H1 (cell line): ENCODE data around the gene GNAO1. TPM values are rescaled to one million over a fixed set of nuclear protein-coding genes. Genes with fewer than 3 reads are reported as not detected.
A peak's percentile ranks its signal among the peaks of the same experiment; 100 is the strongest.

ENCODE experiments used
- CTCF ChIA-PET: fragments of 300-600 bp; sonication (Branson Sonifier 250); formaldehyde crosslinking; loops from one replicate; lab custom pipeline; 2021; ENCODE audit not compliant: partially characterized antibody; lab: Charles Lee
- POLR2A ChIA-PET: fragments of 300-600 bp; sonication (Branson Sonifier 250); formaldehyde crosslinking; loops from one replicate; lab custom pipeline; 2021; ENCODE audit warnings: inconsistent platforms; ENCODE audit not compliant: partially characterized antibody; lab: Charles Lee
- DNase-seq, 2 experiments: peaks; one replicate each; pipeline versions ENCODE4 v3.0.0 to v3.0.0-alpha.2; 2010 to 2022; ENCODE audit warnings: low spot score in 2 of 2, low read depth in 1 of 2, mixed read lengths in 1 of 2
- FAIRE-seq: peaks from 2 replicates; lab custom pipeline; 2011; peaks lifted over from hg19 to GRCh38; lab: Jason Lieb, UNC
- H2AFZ ChIP-seq: 2 replicates; pipeline ENCODE4 v1.8.1; 2012; ENCODE audit warnings: low read length, inconsistent platforms
- H2AK5ac ChIP-seq: 2 replicates; pipeline ENCODE4 v1.6.1; 2013; ENCODE audit warnings: low read depth, low read length
- H2BK120ac ChIP-seq: replicated peaks from 2 replicates; pipeline ENCODE3; 2013; ENCODE audit warnings: low read depth, low read length, inconsistent platforms
- H2BK12ac ChIP-seq: 2 replicates; pipeline ENCODE4 v1.6.1; 2013; ENCODE audit warnings: low read depth, low read length
- H2BK15ac ChIP-seq: 2 replicates; pipeline ENCODE4 v1.6.1; 2013; ENCODE audit warnings: low read length
- H2BK20ac ChIP-seq: 2 replicates; pipeline ENCODE4 v1.6.1; 2013; ENCODE audit warnings: low read length
- H2BK5ac ChIP-seq: 2 replicates; pipeline ENCODE4 v1.6.1; 2013; ENCODE audit warnings: low read depth, low read length
- H3K14ac ChIP-seq: 2 replicates; pipeline ENCODE4 v1.6.1; 2013; ENCODE audit warnings: inconsistent platforms; ENCODE audit not compliant: insufficient read length
- H3K18ac ChIP-seq: 2 replicates; pipeline ENCODE4 v1.6.1; 2013; ENCODE audit warnings: low read length; ENCODE audit errors: extremely low read depth
- H3K23ac ChIP-seq: 2 replicates; pipeline ENCODE4 v1.6.1; 2013; ENCODE audit warnings: inconsistent platforms; ENCODE audit not compliant: insufficient read length
- H3K23me2 ChIP-seq: 2 replicates; pipeline ENCODE4 v1.6.1; 2013; ENCODE audit warnings: low read depth, low read length
- H3K27ac ChIP-seq: 2 replicates; pipeline ENCODE4 v1.6.1; 2011; ENCODE audit warnings: low read depth, low read length, inconsistent platforms
- H3K27me3 ChIP-seq, 4 experiments: replicated peaks in 1 of 4; 1 replicate in 1 of 4; 2 replicates in 3 of 4; pipeline versions ENCODE4 v1.6.1 to v1.8.1; 2011 to 2013; ENCODE audit warnings: low read length in 3 of 4, mild to moderate bottlenecking in 3 of 4, inconsistent platforms in 2 of 4, mixed read lengths in 2 of 4, moderate library complexity in 1 of 4; ENCODE audit not compliant: control insufficient read depth in 3 of 4, insufficient read depth in 3 of 4; ENCODE audit errors: extremely low read depth in 1 of 4
- H3K36me3 ChIP-seq, 4 experiments: 2 replicates each; pipeline versions ENCODE4 v1.6.1 to v1.8.1; 2011 to 2013; ENCODE audit warnings: mild to moderate bottlenecking in 4 of 4, low read length in 3 of 4, moderate library complexity in 2 of 4, control low read depth in 1 of 4, inconsistent platforms in 1 of 4; ENCODE audit not compliant: insufficient read depth in 4 of 4, control insufficient read depth in 2 of 4
- H3K4ac ChIP-seq: replicated peaks from 2 replicates; pipeline ENCODE3; 2013; ENCODE audit warnings: low read length, low read depth, mixed read lengths, inconsistent platforms; ENCODE audit not compliant: insufficient read length
- H3K4me1 ChIP-seq, 4 experiments: replicated peaks in 1 of 4; 1 replicate in 1 of 4; 2 replicates in 3 of 4; pipeline versions ENCODE4 v1.6.1 to v1.8.1; 2011 to 2013; ENCODE audit warnings: low read length in 3 of 4, inconsistent platforms in 2 of 4, mixed read lengths in 1 of 4; ENCODE audit not compliant: insufficient read depth in 4 of 4, control insufficient read depth in 3 of 4
- H3K4me2 ChIP-seq, 2 experiments: 2 replicates each; pipeline versions ENCODE4 v1.6.1 to v1.8.1; 2011 to 2013; ENCODE audit warnings: low read depth in 2 of 2, low read length in 2 of 2, control low read depth in 1 of 2, inconsistent platforms in 1 of 2, mild to moderate bottlenecking in 1 of 2; ENCODE audit not compliant: insufficient read depth in 1 of 2
- H3K4me3 ChIP-seq, 4 experiments: fragments of 200-600, 300-600 bp in 1 of 4; sonication (generic), shearing (Covaris generic), sonication (Bioruptor Twin) in 1 of 4; 2 replicates each; pipeline versions ENCODE4 v1.5.1 to v1.8.1; 2011 to 2016; ENCODE audit warnings: low read length in 4 of 4, low read depth in 3 of 4, control low read depth in 2 of 4, inconsistent platforms in 2 of 4, mild to moderate bottlenecking in 2 of 4, mixed read lengths in 1 of 4, moderate library complexity in 1 of 4; ENCODE audit not compliant: insufficient read depth in 2 of 4; ENCODE audit errors: extremely low read depth in 1 of 4
- H3K56ac ChIP-seq: replicated peaks from 2 replicates; pipeline ENCODE3; 2013; ENCODE audit warnings: low read depth, mild to moderate bottlenecking, mixed read lengths, low read length, inconsistent platforms; ENCODE audit not compliant: insufficient read length
- H3K79me1 ChIP-seq: 2 replicates; pipeline ENCODE4 v1.6.1; 2013; ENCODE audit warnings: low read depth, low read length, control low read depth
- H3K79me2 ChIP-seq, 2 experiments: 2 replicates each; pipeline versions ENCODE4 v1.6.1 to v1.8.1; 2012 to 2013; ENCODE audit warnings: low read length in 2 of 2, mild to moderate bottlenecking in 2 of 2, inconsistent platforms in 1 of 2; ENCODE audit not compliant: insufficient read depth in 2 of 2, control insufficient read depth in 1 of 2
- H3K9ac ChIP-seq, 4 experiments: replicated peaks in 1 of 4; 1 replicate in 1 of 4; 2 replicates in 3 of 4; pipeline versions ENCODE4 v1.6.1 to v1.8.1; 2011 to 2013; ENCODE audit warnings: low read depth in 3 of 4, low read length in 3 of 4, control low read depth in 2 of 4, mild to moderate bottlenecking in 2 of 4, moderate library complexity in 2 of 4, inconsistent platforms in 1 of 4; ENCODE audit errors: extremely low read depth in 1 of 4
- H3K9me3 ChIP-seq, 2 experiments: 2 replicates each; pipeline versions ENCODE4 v1.6.1 to v1.8.1; 2012 to 2013; ENCODE audit warnings: mild to moderate bottlenecking in 2 of 2, moderate library complexity in 2 of 2, control low read depth in 1 of 2, inconsistent platforms in 1 of 2, low read depth in 1 of 2, low read length in 1 of 2, mixed read lengths in 1 of 2; ENCODE audit not compliant: insufficient read depth in 2 of 2
- H4K20me1 ChIP-seq, 2 experiments: replicated peaks in 1 of 2; 2 replicates each; pipeline versions ENCODE3 to v1.8.1; 2011 to 2013; ENCODE audit warnings: inconsistent platforms in 2 of 2, low read length in 2 of 2, mild to moderate bottlenecking in 1 of 2; ENCODE audit not compliant: insufficient read depth in 2 of 2, control insufficient read depth in 1 of 2
- H4K5ac ChIP-seq: 2 replicates; pipeline ENCODE4 v1.6.1; 2013; ENCODE audit warnings: low read length, low read depth, mixed read lengths, inconsistent platforms; ENCODE audit not compliant: insufficient read length
- H4K8ac ChIP-seq: 2 replicates; pipeline ENCODE4 v1.8.0; 2013; ENCODE audit warnings: mild to moderate bottlenecking, moderate library complexity, low read length, inconsistent platforms; ENCODE audit not compliant: insufficient read depth; ENCODE audit errors: extremely low read depth
- H4K91ac ChIP-seq: replicated peaks from 2 replicates; pipeline ENCODE3; 2013; ENCODE audit warnings: low read length, mixed read lengths, inconsistent platforms; ENCODE audit not compliant: insufficient read length
- CBX8 ChIP-seq: fragments of 300-800, 300-1000 bp; sonication (generic); IDR thresholded peaks from 2 replicates; pipeline ENCODE4 v1.7.1; 2016; ENCODE audit warnings: low read depth, low read length, borderline replicate concordance
- CTBP2 ChIP-seq: IDR thresholded peaks from 2 replicates; pipeline ENCODE4 v1.7.0; 2011; ENCODE audit warnings: borderline replicate concordance, mild to moderate bottlenecking, moderate library complexity, mixed read lengths, low read length; ENCODE audit not compliant: insufficient read depth, insufficient read length
- JUN ChIP-seq: IDR thresholded peaks from 2 replicates; pipeline ENCODE4 v1.6.1; 2011; ENCODE audit warnings: low read depth, mild to moderate bottlenecking, improper control_type of control experiment, low read length
- JUND ChIP-seq: IDR thresholded peaks from 2 replicates; pipeline ENCODE4 v1.6.1; 2011; ENCODE audit warnings: mild to moderate bottlenecking, improper control_type of control experiment, low read length
- KDM4A ChIP-seq: IDR thresholded peaks from one replicate; pipeline ENCODE4 v1.7.1; 2012; ENCODE audit warnings: low read depth, mild to moderate bottlenecking, moderate library complexity, low read length, inconsistent platforms; ENCODE audit not compliant: severe bottlenecking
- KDM5A ChIP-seq: fragments of 200-600 bp; IDR thresholded peaks from 2 replicates; pipeline ENCODE4 v1.7.1; 2012; ENCODE audit warnings: mild to moderate bottlenecking, low read length, inconsistent platforms, mixed read lengths
- NANOG ChIP-seq: IDR thresholded peaks from 2 replicates; pipeline ENCODE4 v1.6.1; 2011; ENCODE audit warnings: low read length, low read depth, mild to moderate bottlenecking, inconsistent platforms; ENCODE audit not compliant: insufficient read depth, poor library complexity, severe bottlenecking
- NRF1 ChIP-seq: IDR thresholded peaks from 2 replicates; pipeline ENCODE4 v1.6.1; 2011; ENCODE audit warnings: mild to moderate bottlenecking, low read depth, low read length, improper control_type of control experiment
- RBBP5 ChIP-seq: IDR thresholded peaks from 2 replicates; pipeline ENCODE4 v1.7.1; 2012; ENCODE audit warnings: low read depth, mild to moderate bottlenecking, inconsistent platforms, low read length, moderate library complexity, borderline replicate concordance
- SIX5 ChIP-seq: IDR thresholded peaks from 2 replicates; pipeline ENCODE4 v1.6.1; 2011; ENCODE audit warnings: mild to moderate bottlenecking, low read depth, low read length
- YY1 ChIP-seq: IDR thresholded peaks from 2 replicates; pipeline ENCODE4 v1.6.1; 2011; ENCODE audit warnings: low read depth, mild to moderate bottlenecking, low read length
- WGBS, 2 experiments: shearing (Covaris generic) in 1 of 2; methylation state at CpG; one replicate each; pipeline versions ENCODE4 v1.1.6 to v1.1.7; 2013 to 2015; ENCODE audit warnings: low lambda C conversion rate in 2 of 2, mixed read lengths in 2 of 2, inconsistent platforms in 1 of 2, low coverage in 1 of 2, missing lambda C conversion rate in 1 of 2; ENCODE audit not compliant: insufficient replicate concordance in 2 of 2, insufficient coverage in 1 of 2, insufficient read length in 1 of 2; ENCODE audit errors: extremely low coverage in 1 of 2, missing lambda C conversion rate in 1 of 2; 5-methylcytosine and 5-hydroxymethylcytosine counted together
- polyA plus RNA-seq, 7 experiments: library from polyadenylated mRNA; depleted of rRNA in 3 of 7; stranded (reverse) in 5 of 7; unstranded in 2 of 7; fragments of >200 nt in 5 of 7; fragments of 200-250 nt in 2 of 7; gene quantifications; 1 replicate in 5 of 7; 2 replicates in 1 of 7; 4 replicates in 1 of 7; pipeline versions ENCODE4 v1.2.1 to v1.2.3, GENCODE V29; 2011 to 2013; ENCODE audit warnings: missing spikeins in 2 of 7, mixed read lengths in 2 of 7
- total RNA-seq: library from RNA; stranded (reverse); fragmentation: NEBNext Ultra II Directional; extraction: Animal tissue kit (Norgen Biotek cat#: 25700); gene quantifications from 2 replicates; pipeline ENCODE4 v1.2.1, GENCODE V29; 2021

Gene GNAO1
- total and polyA plus RNA-seq, 2 of the 8 experiments (the other 6 are each of a cell fraction or from before 2014, with no cell fraction given): 6.7 to 34.4 TPM

DNA sequence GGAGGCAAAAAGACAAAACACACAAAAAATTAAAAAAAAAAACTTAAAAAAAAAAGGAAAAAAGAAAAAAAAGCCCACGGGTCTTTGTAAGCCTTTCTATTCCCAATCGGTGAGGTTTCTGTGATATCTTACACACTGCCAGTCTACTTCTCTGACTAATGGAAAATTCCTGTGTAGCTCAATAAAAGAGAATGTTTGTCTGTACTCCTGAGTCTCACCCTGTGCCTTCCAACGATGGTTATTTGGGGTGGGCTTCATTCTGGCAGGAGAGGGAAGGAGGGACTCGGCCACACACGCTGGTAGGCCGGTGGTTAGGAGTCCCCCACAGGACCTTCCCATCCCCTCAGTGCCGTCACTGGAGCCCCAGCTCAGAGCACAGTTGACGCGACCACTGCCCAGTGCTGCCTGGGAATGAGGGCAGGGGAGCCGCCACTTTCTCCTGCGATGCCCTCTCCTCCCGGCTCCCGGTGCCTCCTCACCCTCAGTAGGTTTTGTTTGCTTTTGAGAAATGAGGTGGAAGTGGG, 166.0 kb downstream of the GNAO1 start:
- Histone ChIP-seq H3K36me3 (no peaks in the 10 kb centered on the region; a peak in 1 of 8 replicates), H3K56ac (no peak overlapping the region), H3K4me3 (peak overlapping the region in 1 of 4 experiments; percentile 53; a peak in 1 of 8 replicates), H3K4me2 (0 out of 4 replicates have a peak overlapping the region, but pooled peaks of 1 of the 2 experiments have one; percentile 25), H3K18ac (peak overlapping the region; percentile 39), H3K9me3 (no peaks in the 10 kb centered on the region), H2BK5ac (peak overlapping the region; percentile 60), H3K4ac (peak overlapping the region; percentile 81), H3K79me1 (no peaks in the 10 kb centered on the region), H3K79me2 (no peaks in the 10 kb centered on the region), H4K8ac (peak overlapping the region; percentile 45; the same call in 1 of the 2 replicates), H3K27ac (no peak overlapping the region), H3K23ac (no peak overlapping the region), H4K20me1 (no peaks in the 10 kb centered on the region), H2BK15ac (peak overlapping the region; percentile 93; the same call in 1 of the 2 replicates), H3K9ac (no peak overlapping the region; a peak in 1 of 7 replicates), H2BK20ac (peak overlapping the region; percentile 61; the same call in 1 of the 2 replicates), H2BK120ac (peak overlapping the region; percentile 86), H3K14ac (no peak overlapping the region), H4K5ac (no peak overlapping the region), H2AK5ac (peak overlapping the region; percentile 26; the same call in 1 of the 2 replicates), H2BK12ac (peak overlapping the region; percentile 62; the same call in 1 of the 2 replicates), H3K4me1 (peaks cover 0 to 15% (median 9%) of the 10 kb centered on the region in 4 experiments; a peak in 6 of 7 replicates), H4K91ac (peak overlapping the region; percentile 75), H3K23me2 (no peaks in the 10 kb centered on the region), H3K27me3 (no peaks in the 10 kb centered on the region; a peak in 1 of 7 replicates), H2AFZ (peak overlapping the region; percentile 47; the same call in 1 of the 2 replicates)
- DNase-seq (peak in 1 of 2 experiments; percentile 56), FAIRE-seq (no peak)
- CTCF ChIA-PET: interaction anchor here (1.1 to 3.4 kb wide), 15 partner anchors 8 to 412 kb away, joined by 3 to 16 read pairs (median 7); no protein-coding TSS in a partner anchor
- POLR2A ChIA-PET: interaction anchor here (0.6 to 1.5 kb wide), 4 partner anchors 9 to 190 kb away, joined by 3 to 5 read pairs (median 3); no protein-coding TSS in a partner anchor
- WGBS, 2 experiments: 79% methylated on average over 12 of the region's 13 CpGs; no CpG with 5 or more reads in 1 of the 2 experiments
- TF ChIP-seq CTBP2 (no peak), KDM4A (no peak), JUN (no peak), NANOG (no peak), JUND (no peak), CBX8 (no peak), RBBP5 (no peak), SIX5 (no peak), NRF1 (no peak), YY1 (no peak), KDM5A (no peak)
